Nephron (organoid): Measurements from ENCODE around the gene AGAP3.

Source experiments
- H3K27ac Mint-ChIP-seq, 3 experiments: 2 replicates each; pipeline ENCODE4 v1.8.0; 2020; ENCODE audit warnings: mixed read lengths in 3 of 3, mild to moderate bottlenecking in 2 of 3, moderate library complexity in 1 of 3
- H3K27me3 Mint-ChIP-seq: 2 replicates; pipeline ENCODE4 v1.8.0; 2021; ENCODE audit warnings: low read depth, mild to moderate bottlenecking, moderate library complexity, mixed read lengths
- H3K36me3 Mint-ChIP-seq: 2 replicates; pipeline ENCODE4 v1.8.0; 2020; ENCODE audit warnings: low read depth, mixed read lengths
- H3K4me1 Mint-ChIP-seq: 2 replicates; pipeline ENCODE4 v1.8.0; 2020; ENCODE audit warnings: mixed read lengths
- H3K4me3 Mint-ChIP-seq, 3 experiments: 2 replicates each; pipeline ENCODE4 v1.8.0; 2020; ENCODE audit warnings: mild to moderate bottlenecking in 3 of 3, mixed read lengths in 3 of 3, moderate library complexity in 2 of 3
- H3K9me3 Mint-ChIP-seq: 2 replicates; pipeline ENCODE4 v1.8.0; 2020; ENCODE audit warnings: mixed read lengths
- TF ChIP-seq, protein P1 (sequence below), 3 experiments: fragments of 200-600 bp; sonication (generic); IDR thresholded peaks; one replicate each; pipeline ENCODE4 v1.5.0; 2021; ENCODE audit warnings: antibody characterized with exemption in 3 of 3; ENCODE audit not compliant: unreplicated experiment in 3 of 3

AGAP3 gene

GRCh38 chr7:151179287-151179860, 93.1 kb downstream of the AGAP3 start:
- no peaks in the 10 kb centered on the region for H3K9me3 Mint-ChIP-seq
- no peaks in the 10 kb centered on the region for H3K4me1 Mint-ChIP-seq
- TF ChIP-seq, protein P1, sequence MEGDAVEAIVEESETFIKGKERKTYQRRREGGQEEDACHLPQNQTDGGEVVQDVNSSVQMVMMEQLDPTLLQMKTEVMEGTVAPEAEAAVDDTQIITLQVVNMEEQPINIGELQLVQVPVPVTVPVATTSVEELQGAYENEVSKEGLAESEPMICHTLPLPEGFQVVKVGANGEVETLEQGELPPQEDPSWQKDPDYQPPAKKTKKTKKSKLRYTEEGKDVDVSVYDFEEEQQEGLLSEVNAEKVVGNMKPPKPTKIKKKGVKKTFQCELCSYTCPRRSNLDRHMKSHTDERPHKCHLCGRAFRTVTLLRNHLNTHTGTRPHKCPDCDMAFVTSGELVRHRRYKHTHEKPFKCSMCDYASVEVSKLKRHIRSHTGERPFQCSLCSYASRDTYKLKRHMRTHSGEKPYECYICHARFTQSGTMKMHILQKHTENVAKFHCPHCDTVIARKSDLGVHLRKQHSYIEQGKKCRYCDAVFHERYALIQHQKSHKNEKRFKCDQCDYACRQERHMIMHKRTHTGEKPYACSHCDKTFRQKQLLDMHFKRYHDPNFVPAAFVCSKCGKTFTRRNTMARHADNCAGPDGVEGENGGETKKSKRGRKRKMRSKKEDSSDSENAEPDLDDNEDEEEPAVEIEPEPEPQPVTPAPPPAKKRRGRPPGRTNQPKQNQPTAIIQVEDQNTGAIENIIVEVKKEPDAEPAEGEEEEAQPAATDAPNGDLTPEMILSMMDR (IDR thresholded peaks at IDR 0.05; ENCODE audit: unreplicated experiment in 3 of 3): no peak
- no peak overlapping the region for H3K4me3 Mint-ChIP-seq
- no peak overlapping the region for H3K27ac Mint-ChIP-seq
- H3K27me3 Mint-ChIP-seq: peaks cover 61% of the 10 kb centered on the region
- no peaks in the 10 kb centered on the region for H3K36me3 Mint-ChIP-seq

- peaks cover 61% of the 10 kb centered on the region for H3K27me3 Mint-ChIP-seq
- TF ChIP-seq, protein P1 (IDR thresholded peaks at IDR 0.05; ENCODE audit: unreplicated experiment in 3 of 3): no peak
- no peaks in the 10 kb centered on the region for H3K9me3 Mint-ChIP-seq
These were observed 93.7 kb downstream of the AGAP3 start for GRCh38 chr7:151179946-151180345.

DNA sequence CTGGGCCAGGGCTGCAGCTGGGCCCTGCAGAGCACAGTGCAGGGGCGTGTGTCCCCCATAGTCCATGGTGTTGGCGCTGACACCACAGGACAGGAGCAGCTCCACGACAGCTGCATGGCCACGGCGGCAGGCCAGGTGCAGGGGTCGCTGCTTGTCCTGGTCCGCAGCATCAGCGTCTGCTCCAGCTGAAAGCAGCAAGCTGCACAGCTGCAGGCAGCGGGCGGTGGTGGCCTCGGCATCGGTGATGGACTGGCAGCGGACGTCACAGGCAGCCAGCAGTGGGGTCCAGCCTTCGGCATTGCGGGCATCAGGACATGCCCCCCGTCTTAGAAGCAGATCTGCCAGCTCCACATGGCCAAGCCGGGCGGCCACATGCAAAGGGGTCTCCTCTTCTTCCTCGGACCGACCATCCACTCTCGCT, 94.7 kb downstream of the AGAP3 start:
- Mint-ChIP-seq H3K27ac (no peak overlapping the region), H3K9me3 (no peaks in the 10 kb centered on the region)

More at GRCh38 chr7:151179946-151180345, 93.7 kb downstream of the AGAP3 start:
- Mint-ChIP-seq H3K36me3 (no peaks in the 10 kb centered on the region), H3K4me1 (no peaks in the 10 kb centered on the region), H3K4me3 (no peak overlapping the region), H3K27ac (no peak overlapping the region)

GRCh38 chr7:151185762-151186639, 99.7 kb downstream of the AGAP3 start:
- TF ChIP-seq, protein P1 (IDR thresholded peaks at IDR 0.05; ENCODE audit: unreplicated experiment in 3 of 3): no peak
- Mint-ChIP-seq H3K4me3 (no peak overlapping the region), H3K9me3 (no peaks in the 10 kb centered on the region), H3K36me3 (no peaks in the 10 kb centered on the region), H3K4me1 (peaks cover 4% of the 10 kb centered on the region), H3K27ac (no peak overlapping the region), H3K27me3 (peaks cover 35% of the 10 kb centered on the region)

More for the DNA sequence above, 94.7 kb downstream of the AGAP3 start:
- H3K4me3 Mint-ChIP-seq: no peak overlapping the region
- peaks cover 51% of the 10 kb centered on the region for H3K27me3 Mint-ChIP-seq
- no peaks in the 10 kb centered on the region for H3K36me3 Mint-ChIP-seq
- TF ChIP-seq, protein P1 (IDR thresholded peaks at IDR 0.05; ENCODE audit: unreplicated experiment in 3 of 3): no peak
- no peaks in the 10 kb centered on the region for H3K4me1 Mint-ChIP-seq

GRCh38 chr7:151186640-151187408, 100.5 kb downstream of the AGAP3 start, which contains the start of gene ASB10:
TSS of gene ASB10 (minus strand) at chr7:151187250. CDS start at chr7:151187130, 120 bp downstream.
- Mint-ChIP-seq H3K4me1 (peaks cover 4% of the 10 kb centered on the region), H3K36me3 (no peaks in the 10 kb centered on the region), H3K27ac (no peak within 1 kb of the TSS), H3K27me3 (peaks cover 36% of the 10 kb centered on the region), H3K4me3 (no peak within 1 kb of the TSS), H3K9me3 (no peaks in the 10 kb centered on the region)
- TF ChIP-seq, protein P1 (IDR thresholded peaks at IDR 0.05; ENCODE audit: unreplicated experiment in 3 of 3): no peak
